ENCODE measurements around the gene CIDEB. TPM values are rescaled to one million over a fixed set of nuclear protein-coding genes. Genes with fewer than 3 reads are reported as not detected.
A peak's percentile ranks its signal among the peaks of the same experiment; 100 is the strongest.

CIDEB gene
- total RNA-seq, 1 donor from 2014 or later: 4.9 TPM

GRCh38 chr14:24310646-24311604, 3.1 kb upstream of the CIDEB start, which contains the start of gene LTB4R:
LTB4R (plus strand) TSS chr14:24311502; CDS start chr14:24315652, 4,150 bp downstream.
- peaks cover 7% of the 10 kb centered on the region for H3K4me1 Mint-ChIP-seq (ENCODE audit: unreplicated experiment)
- TF ChIP-seq CTCF (conservative IDR thresholded peaks at IDR 0.05): no peak
- H3K4me3 Mint-ChIP-seq: no peak within 1 kb of the TSS
- peaks cover 10% of the 10 kb centered on the region for H3K36me3 Mint-ChIP-seq
- H3K27me3 Mint-ChIP-seq: peaks cover 9% of the 10 kb centered on the region
- H3K9me3 Mint-ChIP-seq: no peaks in the 10 kb centered on the region
- no peak within 1 kb of the TSS for H3K27ac Mint-ChIP-seq
- no peak for DNase-seq (ENCODE audit: extremely low spot score, unreplicated experiment)

GRCh38 chr14:24310265-24310645, 2.5 kb upstream of the CIDEB start:
- Mint-ChIP-seq H3K4me1 (ENCODE audit: unreplicated experiment) (peaks cover 7% of the 10 kb centered on the region), H3K9me3 (no peaks in the 10 kb centered on the region), H3K27ac (no peak overlapping the region), H3K27me3 (peaks cover 2% of the 10 kb centered on the region), H3K36me3 (peaks cover 17% of the 10 kb centered on the region), H3K4me3 (no peak overlapping the region)
- TF ChIP-seq CTCF (conservative IDR thresholded peaks at IDR 0.05): no peak
- no peak for DNase-seq (ENCODE audit: extremely low spot score, unreplicated experiment)

GRCh38 chr14:24309538-24310264, 1.9 kb upstream of the CIDEB start, which contains the start of gene LTB4R2:
LTB4R2 (plus strand) TSS chr14:24310140; CDS start chr14:24310665, 525 bp downstream.
- Mint-ChIP-seq H3K4me3 (no peak within 1 kb of the TSS), H3K27ac (no peak within 1 kb of the TSS), H3K27me3 (no peaks in the 10 kb centered on the region), H3K4me1 (ENCODE audit: unreplicated experiment) (peaks cover 7% of the 10 kb centered on the region), H3K9me3 (no peaks in the 10 kb centered on the region), H3K36me3 (peaks cover 23% of the 10 kb centered on the region)
- no peak for TF ChIP-seq CTCF (conservative IDR thresholded peaks at IDR 0.05)
- DNase-seq (ENCODE audit: extremely low spot score, unreplicated experiment): no peak

GRCh38 chr14:24308342-24309124, 756 bp upstream of the CIDEB start:
- Mint-ChIP-seq H3K9me3 (no peaks in the 10 kb centered on the region), H3K27me3 (no peaks in the 10 kb centered on the region), H3K27ac (peak overlapping the region; percentile 70), H3K36me3 (peaks cover 26% of the 10 kb centered on the region), H3K4me1 (ENCODE audit: unreplicated experiment) (peaks cover 7% of the 10 kb centered on the region), H3K4me3 (no peak overlapping the region)
- DNase-seq (ENCODE audit: extremely low spot score, unreplicated experiment): no peak
- peak; percentile 38 for TF ChIP-seq CTCF (conservative IDR thresholded peaks at IDR 0.05)

- peak overlapping the region; percentile 45 for H3K4me3 Mint-ChIP-seq
Observed at GRCh38 chr14:24307156-24307574, 612 bp downstream of the CIDEB start.

More at GRCh38 chr14:24307156-24307574, 612 bp downstream of the CIDEB start:
- no peak for TF ChIP-seq CTCF (conservative IDR thresholded peaks at IDR 0.05)
- H3K27me3 Mint-ChIP-seq: no peaks in the 10 kb centered on the region
- no peaks in the 10 kb centered on the region for H3K9me3 Mint-ChIP-seq
- peak overlapping the region; percentile 70 for H3K27ac Mint-ChIP-seq
- H3K4me1 Mint-ChIP-seq (ENCODE audit: unreplicated experiment): peaks cover 7% of the 10 kb centered on the region
- DNase-seq (ENCODE audit: extremely low spot score, unreplicated experiment): no peak
- H3K36me3 Mint-ChIP-seq: peaks cover 26% of the 10 kb centered on the region
